ENCODE data around the gene LRTM2. TPM values are rescaled to one million over a fixed set of nuclear protein-coding genes. Genes with fewer than 3 reads are reported as not detected.

Gene LRTM2
- total RNA-seq, 2 experiments from 2014 or later: not detected

DNA sequence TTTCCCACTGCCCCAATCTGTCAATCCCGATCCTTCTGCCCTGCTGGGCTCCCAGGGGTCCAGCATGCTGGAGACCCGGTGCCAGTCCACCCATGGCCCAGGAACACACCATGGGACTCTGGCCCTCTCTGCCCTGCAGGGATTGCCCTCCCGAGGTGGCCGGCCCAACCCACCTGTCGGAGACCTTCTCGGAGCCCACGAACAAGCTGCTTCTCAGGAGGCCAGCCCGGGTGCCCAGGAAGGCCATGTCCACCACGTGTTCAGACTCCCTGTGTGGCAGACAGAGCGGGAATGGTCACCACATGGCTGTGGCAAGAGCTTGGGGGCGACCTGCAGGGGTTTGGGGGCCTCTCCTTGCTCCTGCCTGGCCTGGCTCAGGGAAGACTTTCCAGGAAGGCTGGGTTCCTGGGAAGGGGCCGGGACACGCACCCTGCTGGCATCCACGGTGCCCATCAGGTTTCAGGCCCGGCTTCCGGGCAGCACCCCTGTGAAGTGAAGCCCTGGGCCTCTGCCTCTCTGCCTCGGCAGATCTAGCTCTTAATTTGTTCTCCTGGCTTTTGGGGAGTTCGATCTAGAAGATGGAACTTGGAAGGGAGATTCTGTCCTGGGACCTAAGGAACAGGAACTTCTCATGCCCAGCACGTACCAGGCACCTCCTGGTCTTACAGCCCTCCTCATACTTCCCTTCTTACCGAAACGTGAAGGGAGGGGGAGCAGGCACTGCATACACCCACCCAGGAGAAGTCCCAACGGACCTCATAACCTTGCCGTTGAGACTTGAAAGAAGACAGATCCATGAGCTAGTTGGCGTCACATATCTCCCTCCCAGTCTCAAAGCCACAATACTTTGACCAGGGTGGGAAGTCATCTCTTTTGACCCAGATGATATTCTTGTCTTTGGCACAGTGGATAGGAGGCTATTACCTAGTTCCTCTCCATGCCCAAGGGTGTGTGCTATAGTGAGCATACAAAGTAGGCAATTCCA, 26.3 kb downstream of the LRTM2 start:
- H2AFZ ChIP-seq (ENCODE audit: low read length): no peak overlapping the region
- no peak for DNase-seq (ENCODE audit: low spot score)
- H3K4me1 ChIP-seq (ENCODE audit: insufficient read depth, low read length, poor library complexity, severe bottlenecking): no peaks in the 10 kb centered on the region
- ChIA-PET POLR2A (no interaction called here), CTCF (ENCODE audit: unreplicated experiment) (no interaction called here)
- no peak overlapping the region for H3K4me3 ChIP-seq (ENCODE audit: low read depth, low read length, poor library complexity, severe bottlenecking)
- H3K9me2 ChIP-seq (ENCODE audit: insufficient read depth, low read length): no peaks in the 10 kb centered on the region
- H3K9me3 ChIP-seq (ENCODE audit: low read length): no peaks in the 10 kb centered on the region
- H4K20me1 ChIP-seq (ENCODE audit: insufficient read depth, low read length): no peaks in the 10 kb centered on the region
- BruUV-seq (replicated peaks): no TSS peak
- H3K4me2 ChIP-seq (ENCODE audit: low read length): no peak overlapping the region
- H3K27ac ChIP-seq (ENCODE audit: low read depth, low read length, poor library complexity, severe bottlenecking): no peak overlapping the region
- intact Hi-C loops (cut with micrococcal nuclease; ENCODE audit: unreplicated experiment): no loop called here
- no peaks in the 10 kb centered on the region for H3K36me3 ChIP-seq (ENCODE audit: insufficient read depth, low read length)
- TF ChIP-seq EZH2phosphoT487 (IDR thresholded peaks at IDR 0.05; ENCODE audit: borderline replicate concordance, low read depth, low read length): no peak
- TF ChIP-seq, protein P1, sequence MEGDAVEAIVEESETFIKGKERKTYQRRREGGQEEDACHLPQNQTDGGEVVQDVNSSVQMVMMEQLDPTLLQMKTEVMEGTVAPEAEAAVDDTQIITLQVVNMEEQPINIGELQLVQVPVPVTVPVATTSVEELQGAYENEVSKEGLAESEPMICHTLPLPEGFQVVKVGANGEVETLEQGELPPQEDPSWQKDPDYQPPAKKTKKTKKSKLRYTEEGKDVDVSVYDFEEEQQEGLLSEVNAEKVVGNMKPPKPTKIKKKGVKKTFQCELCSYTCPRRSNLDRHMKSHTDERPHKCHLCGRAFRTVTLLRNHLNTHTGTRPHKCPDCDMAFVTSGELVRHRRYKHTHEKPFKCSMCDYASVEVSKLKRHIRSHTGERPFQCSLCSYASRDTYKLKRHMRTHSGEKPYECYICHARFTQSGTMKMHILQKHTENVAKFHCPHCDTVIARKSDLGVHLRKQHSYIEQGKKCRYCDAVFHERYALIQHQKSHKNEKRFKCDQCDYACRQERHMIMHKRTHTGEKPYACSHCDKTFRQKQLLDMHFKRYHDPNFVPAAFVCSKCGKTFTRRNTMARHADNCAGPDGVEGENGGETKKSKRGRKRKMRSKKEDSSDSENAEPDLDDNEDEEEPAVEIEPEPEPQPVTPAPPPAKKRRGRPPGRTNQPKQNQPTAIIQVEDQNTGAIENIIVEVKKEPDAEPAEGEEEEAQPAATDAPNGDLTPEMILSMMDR (conservative IDR thresholded peaks at IDR 0.05; ENCODE audit: low read length): no peak
- H3K79me2 ChIP-seq (ENCODE audit: insufficient read depth, low read depth, low read length): no peaks in the 10 kb centered on the region

DNA sequence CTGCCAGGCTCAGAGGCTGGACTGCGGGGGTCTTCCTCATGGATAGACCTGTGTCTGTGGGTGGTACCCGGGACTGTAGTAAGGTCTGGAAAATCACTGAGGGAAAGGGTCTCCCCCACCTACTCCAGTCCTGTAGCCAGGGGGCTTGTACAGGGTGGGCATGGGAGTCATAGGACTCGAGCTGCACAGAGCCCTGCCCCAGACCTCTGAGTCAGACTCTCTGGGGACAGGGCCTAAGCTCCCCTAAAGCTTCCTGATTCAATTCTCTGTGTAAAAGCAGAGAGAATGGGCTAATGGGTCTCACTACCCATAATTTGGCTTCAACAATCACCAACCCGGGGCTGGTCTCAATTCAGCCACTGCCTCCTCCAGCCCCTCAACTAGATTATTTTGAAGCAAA, 27.0 kb downstream of the LRTM2 start:
- Histone ChIP-seq H2AFZ (ENCODE audit: low read length) (no peak overlapping the region), H3K36me3 (ENCODE audit: insufficient read depth, low read length) (no peaks in the 10 kb centered on the region), H3K4me2 (ENCODE audit: low read length) (no peak overlapping the region), H3K79me2 (ENCODE audit: insufficient read depth, low read depth, low read length) (no peaks in the 10 kb centered on the region), H3K4me1 (ENCODE audit: insufficient read depth, low read length, poor library complexity, severe bottlenecking) (no peaks in the 10 kb centered on the region), H3K27ac (ENCODE audit: low read depth, low read length, poor library complexity, severe bottlenecking) (no peak overlapping the region), H3K9me2 (ENCODE audit: insufficient read depth, low read length) (no peaks in the 10 kb centered on the region), H3K9me3 (ENCODE audit: low read length) (no peaks in the 10 kb centered on the region), H4K20me1 (ENCODE audit: insufficient read depth, low read length) (no peaks in the 10 kb centered on the region), H3K4me3 (ENCODE audit: low read depth, low read length, poor library complexity, severe bottlenecking) (no peak overlapping the region)
- TF ChIP-seq, protein P1 (conservative IDR thresholded peaks at IDR 0.05; ENCODE audit: low read length): no peak
- no peak for TF ChIP-seq EZH2phosphoT487 (IDR thresholded peaks at IDR 0.05; ENCODE audit: borderline replicate concordance, low read depth, low read length)
- DNase-seq (ENCODE audit: low spot score): no peak
- intact Hi-C loops (cut with micrococcal nuclease; ENCODE audit: unreplicated experiment): no loop called here
- CTCF ChIA-PET (ENCODE audit: unreplicated experiment): no interaction called here
- no TSS peak for BruUV-seq (replicated peaks)
- POLR2A ChIA-PET: no interaction called here

DNA sequence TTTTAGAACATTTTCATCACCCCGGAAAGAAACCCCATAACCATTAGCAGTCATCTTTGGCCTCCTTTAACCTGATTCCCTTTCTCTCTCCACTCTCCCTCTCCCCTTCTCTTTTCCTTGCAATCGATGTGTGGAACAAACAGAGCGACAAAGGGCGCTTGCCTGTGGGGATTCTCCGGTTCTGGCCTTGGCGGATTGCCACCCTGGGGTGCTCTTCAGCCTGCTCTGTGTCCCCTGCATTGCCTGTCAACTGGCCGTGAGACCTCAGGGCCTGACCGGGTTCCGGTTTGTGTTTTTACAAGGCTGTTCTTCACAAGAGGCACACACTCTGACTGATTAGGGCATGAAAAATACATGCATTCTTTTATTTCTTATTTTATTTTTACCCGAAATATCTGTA, 27.8 kb downstream of the LRTM2 start:
- no peak overlapping the region for H3K27ac ChIP-seq (ENCODE audit: low read depth, low read length, poor library complexity, severe bottlenecking)
- no peak overlapping the region for H2AFZ ChIP-seq (ENCODE audit: low read length)
- H3K9me2 ChIP-seq (ENCODE audit: insufficient read depth, low read length): no peaks in the 10 kb centered on the region
- no peak for DNase-seq (ENCODE audit: low spot score)
- ChIA-PET POLR2A (no interaction called here), CTCF (ENCODE audit: unreplicated experiment) (no interaction called here)
- no peaks in the 10 kb centered on the region for H4K20me1 ChIP-seq (ENCODE audit: insufficient read depth, low read length)
- BruUV-seq (replicated peaks): no TSS peak
- intact Hi-C loops (cut with micrococcal nuclease; ENCODE audit: unreplicated experiment): no loop called here
- TF ChIP-seq, protein P1 (conservative IDR thresholded peaks at IDR 0.05; ENCODE audit: low read length): no peak
- no peak for TF ChIP-seq EZH2phosphoT487 (IDR thresholded peaks at IDR 0.05; ENCODE audit: borderline replicate concordance, low read depth, low read length)
- H3K4me3 ChIP-seq (ENCODE audit: low read depth, low read length, poor library complexity, severe bottlenecking): no peak overlapping the region
- no peaks in the 10 kb centered on the region for H3K9me3 ChIP-seq (ENCODE audit: low read length)
- H3K79me2 ChIP-seq (ENCODE audit: insufficient read depth, low read depth, low read length): no peaks in the 10 kb centered on the region
- H3K4me2 ChIP-seq (ENCODE audit: low read length): no peak overlapping the region
- H3K36me3 ChIP-seq (ENCODE audit: insufficient read depth, low read length): no peaks in the 10 kb centered on the region
- H3K4me1 ChIP-seq (ENCODE audit: insufficient read depth, low read length, poor library complexity, severe bottlenecking): no peaks in the 10 kb centered on the region
